ENCODE results near the gene RGS3.

Gene RGS3

DNA sequence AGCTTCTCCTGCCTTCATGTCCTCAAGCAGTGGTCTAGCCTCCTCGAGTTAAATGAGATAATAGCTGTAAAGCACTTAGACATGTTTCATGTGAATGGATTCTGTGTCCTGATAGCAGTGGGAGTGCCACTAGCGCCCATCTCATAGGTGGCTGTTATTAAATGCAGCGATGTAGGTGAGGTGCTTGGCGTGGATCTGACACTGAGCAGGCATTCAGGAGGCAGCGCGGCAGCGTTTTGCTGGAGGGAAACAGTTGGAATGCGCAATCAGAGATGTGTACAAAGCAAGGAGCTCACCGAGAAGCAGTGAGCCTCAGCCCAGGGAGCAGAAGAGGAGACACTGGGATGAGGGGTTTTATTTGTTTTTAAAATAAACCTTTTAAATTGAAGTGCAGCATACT, 106.6 kb downstream of the RGS3 start:
- no peaks in the 10 kb centered on the region for H3K9me3 Mint-ChIP-seq
- H3K36me3 Mint-ChIP-seq (ENCODE audit: low read depth) = peaks cover 7% of the 10 kb centered on the region
- H3K4me3 Mint-ChIP-seq = no peak overlapping the region
- H3K27ac Mint-ChIP-seq = peak overlapping the region in 1 of 3 experiments; percentile 62
- peaks cover 40% of the 10 kb centered on the region for H3K4me1 Mint-ChIP-seq
- H3K27me3 Mint-ChIP-seq (ENCODE audit: low read depth) = peaks cover 14% of the 10 kb centered on the region
- TF ChIP-seq CTCF (IDR thresholded peaks at IDR 0.05; ENCODE audit: unreplicated experiment in 3 of 3) = no peak

GRCh38 chr9:113570749-113571711, 107.5 kb downstream of the RGS3 start:
- TF ChIP-seq CTCF (IDR thresholded peaks at IDR 0.05; ENCODE audit: unreplicated experiment in 3 of 3) = no peak
- Mint-ChIP-seq H3K27ac (no peak overlapping the region), H3K36me3 (ENCODE audit: low read depth) (peaks cover 7% of the 10 kb centered on the region), H3K4me1 (peaks cover 31% of the 10 kb centered on the region), H3K27me3 (ENCODE audit: low read depth) (peaks cover 12% of the 10 kb centered on the region), H3K9me3 (no peaks in the 10 kb centered on the region), H3K4me3 (no peak overlapping the region)

- Mint-ChIP-seq H3K4me1 (peaks cover 25% of the 10 kb centered on the region), H3K27ac (peak overlapping the region in 1 of 3 experiments; percentile 1), H3K27me3 (ENCODE audit: low read depth) (peaks cover 15% of the 10 kb centered on the region), H3K36me3 (ENCODE audit: low read depth) (peaks cover 7% of the 10 kb centered on the region), H3K9me3 (no peaks in the 10 kb centered on the region), H3K4me3 (no peak overlapping the region)
- no peak for TF ChIP-seq CTCF (IDR thresholded peaks at IDR 0.05; ENCODE audit: unreplicated experiment in 3 of 3)
These were observed 108.7 kb downstream of the RGS3 start for GRCh38 chr9:113572076-113572861.

DNA sequence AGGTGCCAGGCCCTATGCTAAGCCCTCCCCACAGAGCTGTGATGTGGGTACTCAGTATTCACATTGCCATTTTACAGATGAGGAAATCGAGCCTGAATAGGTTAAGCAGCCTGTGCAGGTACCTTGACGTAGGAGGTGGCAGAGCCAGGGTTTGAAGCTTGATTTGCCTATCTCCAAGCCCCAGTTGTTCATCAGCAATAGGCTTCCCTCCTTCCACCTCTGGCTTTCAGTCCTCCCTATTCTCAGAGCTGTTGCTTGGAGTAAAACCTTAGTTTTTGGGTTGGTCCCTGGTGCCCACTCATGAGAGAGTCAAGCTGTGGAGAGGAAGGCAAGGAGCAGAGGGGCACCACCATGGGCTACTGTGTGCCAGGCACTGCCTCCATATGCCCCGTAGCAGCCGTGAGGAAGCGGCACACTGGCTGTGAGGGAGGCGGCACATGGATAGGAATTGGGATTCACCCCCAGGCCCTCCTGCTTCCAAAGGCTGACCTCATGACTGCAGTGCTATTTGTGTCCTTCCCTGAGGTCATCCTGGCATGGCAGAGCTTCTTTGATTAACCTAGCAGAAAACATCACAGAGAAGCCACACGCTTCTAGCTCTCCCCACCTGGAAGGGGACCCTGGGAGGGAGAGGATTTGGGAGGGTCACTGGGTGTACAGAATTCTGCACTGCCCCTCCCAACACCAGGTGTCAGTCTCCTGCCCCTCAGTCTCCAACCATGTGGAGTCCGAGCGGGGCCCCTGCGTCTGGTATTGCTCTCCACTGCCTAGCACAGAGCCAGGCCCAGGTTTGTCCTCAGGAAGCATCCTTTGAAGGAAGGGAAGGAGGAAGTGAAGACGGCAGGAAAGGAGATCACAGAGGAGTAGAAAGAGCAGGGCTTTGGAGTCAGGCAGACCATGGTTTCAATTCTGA, 109.8 kb downstream of the RGS3 start:
- no peaks in the 10 kb centered on the region for H3K9me3 Mint-ChIP-seq
- no peak for TF ChIP-seq CTCF (IDR thresholded peaks at IDR 0.05; ENCODE audit: unreplicated experiment in 3 of 3)
- peaks cover 31% of the 10 kb centered on the region for H3K4me1 Mint-ChIP-seq
- peaks cover 7% of the 10 kb centered on the region for H3K36me3 Mint-ChIP-seq (ENCODE audit: low read depth)
- no peak overlapping the region for H3K4me3 Mint-ChIP-seq
- peaks cover 15% of the 10 kb centered on the region for H3K27me3 Mint-ChIP-seq (ENCODE audit: low read depth)
- no peak overlapping the region for H3K27ac Mint-ChIP-seq

DNA sequence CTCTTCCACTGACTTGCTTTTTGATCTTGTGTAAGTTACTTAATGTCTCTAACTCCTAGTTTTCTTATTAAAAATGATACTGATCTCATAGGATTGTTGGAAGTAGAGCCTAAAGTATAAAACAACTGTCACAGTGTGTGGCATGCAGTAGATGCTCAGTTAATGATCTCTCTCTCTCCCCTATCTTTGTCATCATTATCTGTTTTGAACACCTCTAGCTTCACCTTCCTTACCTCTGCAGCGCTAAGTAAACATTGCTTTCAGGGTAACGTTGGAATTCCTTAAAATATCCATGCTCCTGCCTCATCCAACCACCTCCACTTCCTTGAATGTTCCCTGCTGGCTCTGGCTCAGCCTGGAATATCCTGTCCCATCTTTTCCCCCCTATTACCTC, 110.4 kb downstream of the RGS3 start:
- Mint-ChIP-seq H3K27me3 (ENCODE audit: low read depth) (peaks cover 15% of the 10 kb centered on the region), H3K4me3 (no peak overlapping the region), H3K4me1 (peaks cover 26% of the 10 kb centered on the region), H3K27ac (no peak overlapping the region), H3K36me3 (ENCODE audit: low read depth) (peaks cover 7% of the 10 kb centered on the region), H3K9me3 (no peaks in the 10 kb centered on the region)
- TF ChIP-seq CTCF (IDR thresholded peaks at IDR 0.05; ENCODE audit: unreplicated experiment in 3 of 3) = no peak
